ENCODE results near the gene GALNT16.

The GALNT16 gene

GRCh38 chr14:69366761-69367160, 106.8 kb downstream of the GALNT16 start:
- no peak for DNase-seq (ENCODE audit: insufficient read length, low spot score)
- FAIRE-seq, result no peak
- no peak for TF ChIP-seq POLR2A (IDR thresholded peaks at IDR 0.05; ENCODE audit: low read depth, low read length)
- no peak for TF ChIP-seq PAX5 (IDR thresholded peaks at IDR 0.05; ENCODE audit: insufficient read depth, low read length, severe bottlenecking)
- TF ChIP-seq SPI1 (IDR thresholded peaks at IDR 0.05; ENCODE audit: low read depth, low read length), result no peak

GRCh38 chr14:69368381-69368780, 108.4 kb downstream of the GALNT16 start:
- DNase-seq (ENCODE audit: insufficient read length, low spot score), result no peak
- FAIRE-seq, result no peak

GRCh38 chr14:69370061-69370460, 110.1 kb downstream of the GALNT16 start:
- DNase-seq (ENCODE audit: insufficient read length, low spot score) (no peak), FAIRE-seq (no peak)
- TF ChIP-seq POLR2A (IDR thresholded peaks at IDR 0.05; ENCODE audit: low read depth, low read length), result no peak
- no peak for TF ChIP-seq POLR2AphosphoS5 (IDR thresholded peaks at IDR 0.05; ENCODE audit: low read depth, low read length)
- no peak for TF ChIP-seq PAX5 (IDR thresholded peaks at IDR 0.05; ENCODE audit: insufficient read depth, low read length, severe bottlenecking)
- TF ChIP-seq TAF1 (IDR thresholded peaks at IDR 0.05; ENCODE audit: low read depth, low read length), result no peak
- no peak for TF ChIP-seq POU2F2 (IDR thresholded peaks at IDR 0.05; ENCODE audit: low read depth, low read length)

More at GRCh38 chr14:69368381-69368780, 108.4 kb downstream of the GALNT16 start:
- no peak for TF ChIP-seq POLR2AphosphoS5 (IDR thresholded peaks at IDR 0.05; ENCODE audit: low read depth, low read length)
- no peak for TF ChIP-seq SPI1 (IDR thresholded peaks at IDR 0.05; ENCODE audit: low read depth, low read length)
- TF ChIP-seq POLR2A (IDR thresholded peaks at IDR 0.05; ENCODE audit: low read depth, low read length), result no peak
- no peak for TF ChIP-seq PAX5 (IDR thresholded peaks at IDR 0.05; ENCODE audit: insufficient read depth, low read length, severe bottlenecking)
- TF ChIP-seq TAF1 (IDR thresholded peaks at IDR 0.05; ENCODE audit: low read depth, low read length), result no peak
- no peak for TF ChIP-seq POU2F2 (IDR thresholded peaks at IDR 0.05; ENCODE audit: low read depth, low read length)

- DNase-seq (ENCODE audit: insufficient read length, low spot score) (no peak), FAIRE-seq (no peak)
- no peak for TF ChIP-seq POU2F2 (IDR thresholded peaks at IDR 0.05; ENCODE audit: low read depth, low read length)
- TF ChIP-seq TAF1 (IDR thresholded peaks at IDR 0.05; ENCODE audit: low read depth, low read length), result no peak
- no peak for TF ChIP-seq PAX5 (IDR thresholded peaks at IDR 0.05; ENCODE audit: insufficient read depth, low read length, severe bottlenecking)
- no peak for TF ChIP-seq SPI1 (IDR thresholded peaks at IDR 0.05; ENCODE audit: low read depth, low read length)
- TF ChIP-seq POLR2A (IDR thresholded peaks at IDR 0.05; ENCODE audit: low read depth, low read length), result no peak
- no peak for TF ChIP-seq POLR2AphosphoS5 (IDR thresholded peaks at IDR 0.05; ENCODE audit: low read depth, low read length)
These were observed 112.2 kb downstream of the GALNT16 start for GRCh38 chr14:69372146-69372545.

- TF ChIP-seq POLR2AphosphoS5 (IDR thresholded peaks at IDR 0.05; ENCODE audit: low read depth, low read length) (no peak), POU2F2 (IDR thresholded peaks at IDR 0.05; ENCODE audit: low read depth, low read length) (no peak), POLR2A (IDR thresholded peaks at IDR 0.05; ENCODE audit: low read depth, low read length) (no peak), TAF1 (IDR thresholded peaks at IDR 0.05; ENCODE audit: low read depth, low read length) (no peak), PAX5 (IDR thresholded peaks at IDR 0.05; ENCODE audit: insufficient read depth, low read length, severe bottlenecking) (no peak), SPI1 (IDR thresholded peaks at IDR 0.05; ENCODE audit: low read depth, low read length) (no peak)
- DNase-seq (ENCODE audit: insufficient read length, low spot score) (no peak), FAIRE-seq (no peak)
These were observed 113.1 kb downstream of the GALNT16 start for GRCh38 chr14:69373104-69373503.

- FAIRE-seq, result no peak
- DNase-seq (ENCODE audit: insufficient read length, low spot score), result no peak
- TF ChIP-seq PAX5 (IDR thresholded peaks at IDR 0.05; ENCODE audit: insufficient read depth, low read length, severe bottlenecking) (no peak), POLR2A (IDR thresholded peaks at IDR 0.05; ENCODE audit: low read depth, low read length) (no peak), POU2F2 (IDR thresholded peaks at IDR 0.05; ENCODE audit: low read depth, low read length) (no peak)
These were observed 114.3 kb downstream of the GALNT16 start for GRCh38 chr14:69374235-69374634.

GRCh38 chr14:69375182-69375581, 115.2 kb downstream of the GALNT16 start:
- TF ChIP-seq TAF1 (IDR thresholded peaks at IDR 0.05; ENCODE audit: low read depth, low read length) (no peak), POLR2AphosphoS5 (IDR thresholded peaks at IDR 0.05; ENCODE audit: low read depth, low read length) (no peak), SPI1 (IDR thresholded peaks at IDR 0.05; ENCODE audit: low read depth, low read length) (no peak), PAX5 (IDR thresholded peaks at IDR 0.05; ENCODE audit: insufficient read depth, low read length, severe bottlenecking) (no peak), POLR2A (IDR thresholded peaks at IDR 0.05; ENCODE audit: low read depth, low read length) (no peak), POU2F2 (IDR thresholded peaks at IDR 0.05; ENCODE audit: low read depth, low read length) (no peak)
- no peak for FAIRE-seq
- DNase-seq (ENCODE audit: insufficient read length, low spot score), result no peak

- FAIRE-seq, result no peak
- TF ChIP-seq POLR2AphosphoS5 (IDR thresholded peaks at IDR 0.05; ENCODE audit: low read depth, low read length) (peak; percentile 55; the same call in 1 of the 2 replicates), TAF1 (IDR thresholded peaks at IDR 0.05; ENCODE audit: low read depth, low read length) (no peak), POLR2A (IDR thresholded peaks at IDR 0.05; ENCODE audit: low read depth, low read length) (peak; percentile 56; the same call in 1 of the 2 replicates), PAX5 (IDR thresholded peaks at IDR 0.05; ENCODE audit: insufficient read depth, low read length, severe bottlenecking) (no peak)
- no peak for DNase-seq (ENCODE audit: insufficient read length, low spot score)
These were observed 115.8 kb downstream of the GALNT16 start for GRCh38 chr14:69375722-69376121.

- peak; percentile 52 for FAIRE-seq
- no peak for DNase-seq (ENCODE audit: insufficient read length, low spot score)
- TF ChIP-seq POLR2A (IDR thresholded peaks at IDR 0.05; ENCODE audit: low read depth, low read length), result no peak
- no peak for TF ChIP-seq TAF1 (IDR thresholded peaks at IDR 0.05; ENCODE audit: low read depth, low read length)
- TF ChIP-seq PAX5 (IDR thresholded peaks at IDR 0.05; ENCODE audit: insufficient read depth, low read length, severe bottlenecking), result no peak
- no peak for TF ChIP-seq SPI1 (IDR thresholded peaks at IDR 0.05; ENCODE audit: low read depth, low read length)
- TF ChIP-seq POLR2AphosphoS5 (IDR thresholded peaks at IDR 0.05; ENCODE audit: low read depth, low read length), result no peak
- no peak for TF ChIP-seq POU2F2 (IDR thresholded peaks at IDR 0.05; ENCODE audit: low read depth, low read length)
These were observed 116.5 kb downstream of the GALNT16 start for GRCh38 chr14:69376439-69376838.

GRCh38 chr14:69378274-69378673, 118.3 kb downstream of the GALNT16 start:
- no peak for FAIRE-seq
- no peak for DNase-seq (ENCODE audit: insufficient read length, low spot score)
- TF ChIP-seq TAF1 (IDR thresholded peaks at IDR 0.05; ENCODE audit: low read depth, low read length) (no peak), POU2F2 (IDR thresholded peaks at IDR 0.05; ENCODE audit: low read depth, low read length) (no peak), POLR2A (IDR thresholded peaks at IDR 0.05; ENCODE audit: low read depth, low read length) (no peak), SPI1 (IDR thresholded peaks at IDR 0.05; ENCODE audit: low read depth, low read length) (no peak), POLR2AphosphoS5 (IDR thresholded peaks at IDR 0.05; ENCODE audit: low read depth, low read length) (no peak), PAX5 (IDR thresholded peaks at IDR 0.05; ENCODE audit: insufficient read depth, low read length, severe bottlenecking) (no peak)
